ENCODE measurements around the gene OPCML.

Gene OPCML

DNA sequence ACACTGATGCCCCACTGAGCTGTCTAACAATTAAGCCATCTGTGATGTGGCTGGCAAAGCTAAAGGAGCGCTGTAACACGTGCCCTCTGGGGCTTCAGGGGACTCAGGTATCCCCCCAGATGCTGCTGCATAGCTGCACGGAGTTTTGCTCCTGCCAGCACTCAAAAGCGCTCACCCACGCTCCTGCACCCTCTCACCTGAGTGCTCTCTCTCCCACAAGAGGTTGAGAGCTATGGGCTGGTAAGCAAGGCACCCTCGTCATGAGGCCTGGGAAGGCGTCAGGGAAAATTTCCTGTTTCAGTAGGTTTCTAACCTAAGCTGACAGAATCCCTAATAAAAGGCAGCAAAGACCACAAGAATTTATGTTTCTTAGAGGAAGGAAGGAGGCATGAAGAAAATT is 850.3 kb downstream of the OPCML start:
- no peaks in the 10 kb centered on the region for H3K27me3 ChIP-seq (ENCODE audit: insufficient read depth, low read length)
- peaks cover 3% of the 10 kb centered on the region for H3K9me3 ChIP-seq (ENCODE audit: low read length)
- H3K4me1 ChIP-seq (ENCODE audit: insufficient read depth, low read length) = peaks cover 19% of the 10 kb centered on the region
- no peak overlapping the region for H3K4me3 ChIP-seq (ENCODE audit: low read length)
- no peak overlapping the region for H2AFZ ChIP-seq (ENCODE audit: low read depth, low read length)
- no peaks in the 10 kb centered on the region for H3K36me3 ChIP-seq (ENCODE audit: insufficient read depth, low read length)

GRCh38 chr11:132680584-132680983 is 851.7 kb downstream of the OPCML start:
- no peak overlapping the region for H2AFZ ChIP-seq (ENCODE audit: low read depth, low read length)
- H3K9me3 ChIP-seq (ENCODE audit: low read length) = peaks cover 3% of the 10 kb centered on the region
- H3K36me3 ChIP-seq (ENCODE audit: insufficient read depth, low read length) = no peaks in the 10 kb centered on the region
- H3K27me3 ChIP-seq (ENCODE audit: insufficient read depth, low read length) = no peaks in the 10 kb centered on the region
- H3K4me1 ChIP-seq (ENCODE audit: insufficient read depth, low read length) = peaks cover 19% of the 10 kb centered on the region
- no peak overlapping the region for H3K4me3 ChIP-seq (ENCODE audit: low read length)

DNA sequence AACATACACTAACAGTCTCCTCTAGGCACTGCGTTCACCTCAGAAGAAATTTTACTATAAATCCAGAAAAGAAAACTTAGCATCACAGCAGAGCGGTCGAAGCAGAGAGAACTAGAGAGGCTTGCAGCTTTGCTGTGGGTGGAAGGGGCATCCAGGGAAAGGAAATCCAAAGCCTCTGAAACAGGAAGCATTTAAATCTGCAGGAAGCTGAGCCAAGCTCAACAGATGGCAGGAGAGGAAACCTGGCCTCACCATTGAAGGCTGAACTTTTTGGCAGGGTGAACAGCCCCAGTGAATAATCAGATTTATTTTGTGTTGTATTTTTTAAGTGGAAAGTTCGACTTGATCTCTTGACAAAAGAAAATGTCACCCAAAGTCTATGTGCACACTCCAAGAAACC is 858.1 kb downstream of the OPCML start:
- no peaks in the 10 kb centered on the region for H3K9me3 ChIP-seq (ENCODE audit: low read length)
- no peaks in the 10 kb centered on the region for H3K27me3 ChIP-seq (ENCODE audit: insufficient read depth, low read length)
- no peaks in the 10 kb centered on the region for H3K36me3 ChIP-seq (ENCODE audit: insufficient read depth, low read length)
- H2AFZ ChIP-seq (ENCODE audit: low read depth, low read length) = no peak overlapping the region
- no peak overlapping the region for H3K4me3 ChIP-seq (ENCODE audit: low read length)
- peaks cover 14% of the 10 kb centered on the region for H3K4me1 ChIP-seq (ENCODE audit: insufficient read depth, low read length)

GRCh38 chr11:132671851-132672370 is 860.4 kb downstream of the OPCML start:
- Histone ChIP-seq H3K36me3 (ENCODE audit: insufficient read depth, low read length) (no peaks in the 10 kb centered on the region), H2AFZ (ENCODE audit: low read depth, low read length) (no peak overlapping the region), H3K4me3 (ENCODE audit: low read length) (no peak overlapping the region), H3K4me1 (ENCODE audit: insufficient read depth, low read length) (peaks cover 14% of the 10 kb centered on the region), H3K27me3 (ENCODE audit: insufficient read depth, low read length) (no peaks in the 10 kb centered on the region), H3K9me3 (ENCODE audit: low read length) (no peaks in the 10 kb centered on the region)

DNA sequence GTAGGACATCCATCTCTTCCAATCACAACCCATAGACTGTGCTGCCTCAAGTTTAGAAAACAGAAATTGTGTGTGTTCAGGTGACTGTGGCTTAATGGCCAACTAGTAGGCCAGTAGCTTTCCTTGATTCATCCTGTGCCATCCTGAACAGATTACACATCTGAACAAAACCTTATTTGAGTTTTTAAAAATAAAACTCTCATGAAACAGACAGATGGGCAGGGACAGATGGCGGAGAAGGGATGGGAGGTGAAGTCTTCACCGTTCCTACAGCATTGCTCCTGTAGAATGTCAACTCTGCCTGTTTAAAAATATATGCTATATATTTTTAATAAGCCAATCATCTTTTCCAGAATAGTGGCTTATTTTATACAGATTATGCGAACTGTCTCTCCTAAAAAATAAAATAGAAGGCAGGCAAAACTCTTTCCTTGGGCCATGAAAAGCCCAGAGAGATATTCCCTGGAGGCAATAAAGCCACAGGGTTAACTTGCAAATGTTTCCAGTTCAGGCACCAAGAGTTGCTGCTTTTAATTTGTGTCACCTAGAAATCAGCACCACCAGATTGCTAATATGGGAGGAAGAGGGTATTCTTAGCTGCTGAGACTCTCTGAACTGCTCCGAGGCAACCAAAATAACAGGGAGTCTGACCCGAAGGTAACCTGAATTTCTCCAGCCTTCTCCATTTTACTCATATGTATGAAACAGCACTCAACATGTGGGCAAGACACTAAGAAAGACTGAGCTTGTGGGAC is 861.2 kb downstream of the OPCML start:
- Histone ChIP-seq H2AFZ (ENCODE audit: low read depth, low read length) (no peak overlapping the region), H3K27me3 (ENCODE audit: insufficient read depth, low read length) (no peaks in the 10 kb centered on the region), H3K4me3 (ENCODE audit: low read length) (no peak overlapping the region)

DNA sequence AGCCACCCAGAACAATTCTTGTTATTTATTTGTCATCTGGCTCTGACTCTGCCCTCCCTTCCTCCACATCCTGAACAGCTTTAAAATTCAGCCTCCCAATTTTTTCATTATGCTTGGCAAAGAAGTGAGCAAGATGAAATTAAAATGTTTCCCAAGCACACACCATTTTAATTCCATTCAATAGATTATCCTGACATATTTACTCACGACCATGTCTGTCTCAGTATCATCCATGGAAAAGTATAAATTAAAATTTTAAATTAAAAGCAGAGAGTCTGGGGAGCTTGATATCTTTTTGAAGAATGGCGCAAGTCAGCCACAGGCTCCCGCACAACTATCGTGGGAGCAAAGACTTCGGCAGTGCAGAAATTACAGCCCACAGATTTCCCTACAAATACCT is 862.4 kb downstream of the OPCML start:
- H3K27me3 ChIP-seq (ENCODE audit: insufficient read depth, low read length) = no peaks in the 10 kb centered on the region
- H3K36me3 ChIP-seq (ENCODE audit: insufficient read depth, low read length) = no peaks in the 10 kb centered on the region
- no peaks in the 10 kb centered on the region for H3K9me3 ChIP-seq (ENCODE audit: low read length)
- H2AFZ ChIP-seq (ENCODE audit: low read depth, low read length) = no peak overlapping the region
- peaks cover 14% of the 10 kb centered on the region for H3K4me1 ChIP-seq (ENCODE audit: insufficient read depth, low read length)
- H3K4me3 ChIP-seq (ENCODE audit: low read length) = no peak overlapping the region

More for the DNA sequence above, 861.2 kb downstream of the OPCML start:
- Histone ChIP-seq H3K36me3 (ENCODE audit: insufficient read depth, low read length) (no peaks in the 10 kb centered on the region), H3K9me3 (ENCODE audit: low read length) (no peaks in the 10 kb centered on the region), H3K4me1 (ENCODE audit: insufficient read depth, low read length) (peaks cover 14% of the 10 kb centered on the region)

DNA sequence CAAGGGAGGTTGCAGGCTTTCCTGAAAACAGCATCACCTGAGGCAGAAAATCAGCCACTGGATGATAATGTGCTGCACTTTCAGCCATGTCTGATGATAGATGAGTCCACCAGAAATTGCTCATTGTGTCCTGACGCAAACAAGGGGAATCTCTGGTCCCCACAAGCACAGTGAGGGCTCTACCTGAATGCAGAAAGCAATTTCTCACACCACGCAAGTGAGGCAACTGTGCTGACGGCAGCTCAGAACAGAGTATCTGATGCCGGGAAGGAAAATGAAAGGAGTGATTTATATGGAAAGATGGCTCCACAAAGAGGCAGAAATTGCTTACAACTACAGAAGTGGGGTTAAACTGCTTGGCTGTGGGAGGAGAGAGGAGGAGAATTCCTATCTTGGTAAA is 867.1 kb downstream of the OPCML start:
- Histone ChIP-seq H3K4me3 (ENCODE audit: low read length) (no peak overlapping the region), H3K27me3 (ENCODE audit: insufficient read depth, low read length) (no peaks in the 10 kb centered on the region), H2AFZ (ENCODE audit: low read depth, low read length) (no peak overlapping the region), H3K4me1 (ENCODE audit: insufficient read depth, low read length) (no peaks in the 10 kb centered on the region), H3K9me3 (ENCODE audit: low read length) (no peaks in the 10 kb centered on the region), H3K36me3 (ENCODE audit: insufficient read depth, low read length) (no peaks in the 10 kb centered on the region)

DNA sequence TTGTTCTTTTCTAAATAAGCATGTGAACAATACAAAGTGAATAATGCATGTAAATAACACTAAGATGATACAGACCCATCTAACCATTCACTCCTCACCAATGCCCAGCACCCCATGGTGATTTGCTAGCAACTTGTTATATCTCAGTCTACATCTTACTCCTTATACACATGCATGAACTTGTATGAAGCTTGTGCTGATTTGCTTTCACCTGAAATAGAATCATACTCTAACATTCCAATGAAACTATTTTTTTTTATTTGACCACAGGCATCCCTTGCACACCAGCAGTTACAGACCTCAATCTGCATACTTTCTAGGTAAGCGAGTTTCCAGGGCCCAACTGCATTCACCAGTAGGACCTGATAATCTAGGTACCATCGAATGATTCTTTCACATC is 873.6 kb downstream of the OPCML start:
- no peaks in the 10 kb centered on the region for H3K4me1 ChIP-seq (ENCODE audit: insufficient read depth, low read length)
- no peaks in the 10 kb centered on the region for H3K9me3 ChIP-seq (ENCODE audit: low read length)
- no peaks in the 10 kb centered on the region for H3K27me3 ChIP-seq (ENCODE audit: insufficient read depth, low read length)
- no peaks in the 10 kb centered on the region for H3K36me3 ChIP-seq (ENCODE audit: insufficient read depth, low read length)
- no peak overlapping the region for H3K4me3 ChIP-seq (ENCODE audit: low read length)
- no peak overlapping the region for H2AFZ ChIP-seq (ENCODE audit: low read depth, low read length)

DNA sequence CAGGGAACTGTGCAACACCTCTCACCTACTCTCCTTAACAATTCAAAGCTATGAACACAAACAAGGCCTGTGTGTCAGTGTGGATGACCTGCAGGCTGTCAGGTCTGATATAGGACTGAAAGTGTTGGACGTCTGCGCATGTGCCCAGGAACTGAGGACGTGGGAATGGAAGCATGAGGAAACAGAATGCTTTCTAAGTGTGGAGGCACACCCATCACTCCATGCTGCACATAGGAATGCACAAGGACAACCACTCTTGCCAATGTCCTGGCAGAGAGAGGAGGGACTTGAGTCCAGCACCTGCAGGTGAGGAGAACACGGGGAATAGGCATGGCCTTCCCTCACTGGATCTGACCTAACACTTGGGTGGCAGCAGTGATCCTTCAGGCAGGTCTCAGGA is 874.3 kb downstream of the OPCML start:
- no peaks in the 10 kb centered on the region for H3K27me3 ChIP-seq (ENCODE audit: insufficient read depth, low read length)
- no peaks in the 10 kb centered on the region for H3K4me1 ChIP-seq (ENCODE audit: insufficient read depth, low read length)
- no peak overlapping the region for H3K4me3 ChIP-seq (ENCODE audit: low read length)
- no peak overlapping the region for H2AFZ ChIP-seq (ENCODE audit: low read depth, low read length)
- no peaks in the 10 kb centered on the region for H3K9me3 ChIP-seq (ENCODE audit: low read length)
- no peaks in the 10 kb centered on the region for H3K36me3 ChIP-seq (ENCODE audit: insufficient read depth, low read length)

- Histone ChIP-seq H3K36me3 (ENCODE audit: insufficient read depth, low read length) (no peaks in the 10 kb centered on the region), H3K9me3 (ENCODE audit: low read length) (no peaks in the 10 kb centered on the region), H3K4me3 (ENCODE audit: low read length) (no peak overlapping the region), H3K4me1 (ENCODE audit: insufficient read depth, low read length) (no peaks in the 10 kb centered on the region), H3K27me3 (ENCODE audit: insufficient read depth, low read length) (no peaks in the 10 kb centered on the region), H2AFZ (ENCODE audit: low read depth, low read length) (no peak overlapping the region)
Measured at GRCh38 chr11:132655187-132655855, 877.0 kb downstream of the OPCML start.

GRCh38 chr11:132653237-132653636 is 879.1 kb downstream of the OPCML start:
- no peaks in the 10 kb centered on the region for H3K4me1 ChIP-seq (ENCODE audit: insufficient read depth, low read length)
- no peak overlapping the region for H3K4me3 ChIP-seq (ENCODE audit: low read length)
- H3K27me3 ChIP-seq (ENCODE audit: insufficient read depth, low read length) = no peaks in the 10 kb centered on the region

GRCh38 chr11:132650969-132651720 is 881.2 kb downstream of the OPCML start:
- no peak overlapping the region for H3K4me3 ChIP-seq (ENCODE audit: low read length)
- no peak overlapping the region for H2AFZ ChIP-seq (ENCODE audit: low read depth, low read length)
- no peaks in the 10 kb centered on the region for H3K27me3 ChIP-seq (ENCODE audit: insufficient read depth, low read length)
- no peaks in the 10 kb centered on the region for H3K36me3 ChIP-seq (ENCODE audit: insufficient read depth, low read length)
- H3K4me1 ChIP-seq (ENCODE audit: insufficient read depth, low read length) = peaks cover 2% of the 10 kb centered on the region
- no peaks in the 10 kb centered on the region for H3K9me3 ChIP-seq (ENCODE audit: low read length)

More at GRCh38 chr11:132653237-132653636, 879.1 kb downstream of the OPCML start:
- no peak overlapping the region for H2AFZ ChIP-seq (ENCODE audit: low read depth, low read length)
- no peaks in the 10 kb centered on the region for H3K36me3 ChIP-seq (ENCODE audit: insufficient read depth, low read length)
- no peaks in the 10 kb centered on the region for H3K9me3 ChIP-seq (ENCODE audit: low read length)

GRCh38 chr11:132649277-132649676 is 883.0 kb downstream of the OPCML start:
- Histone ChIP-seq H2AFZ (ENCODE audit: low read depth, low read length) (no peak overlapping the region), H3K36me3 (ENCODE audit: insufficient read depth, low read length) (no peaks in the 10 kb centered on the region), H3K9me3 (ENCODE audit: low read length) (no peaks in the 10 kb centered on the region), H3K27me3 (ENCODE audit: insufficient read depth, low read length) (no peaks in the 10 kb centered on the region), H3K4me1 (ENCODE audit: insufficient read depth, low read length) (peaks cover 2% of the 10 kb centered on the region), H3K4me3 (ENCODE audit: low read length) (no peak overlapping the region)

All from neuron (in vitro differentiated cells).